Measurements from ENCODE around the gene RTF1.

Gene RTF1

DNA sequence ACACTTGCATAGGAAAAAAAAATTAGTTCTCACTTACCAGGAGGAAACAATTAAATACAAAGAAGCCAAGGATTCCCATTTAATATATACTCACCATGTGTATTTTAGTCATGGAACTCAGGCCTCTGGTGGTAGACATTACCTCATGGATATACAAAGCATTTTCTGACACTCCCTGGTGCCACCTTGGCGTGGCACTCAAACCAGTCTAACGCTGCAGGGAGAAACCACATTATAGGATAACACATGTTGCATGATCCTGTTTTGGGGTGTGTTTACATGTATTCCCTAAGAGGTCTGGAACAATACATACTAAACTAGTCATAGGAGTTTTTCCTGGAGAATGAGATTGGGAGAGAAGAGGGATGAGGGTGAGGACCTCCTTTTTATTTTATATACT is 5.9 kb upstream of the RTF1 start:
- Histone ChIP-seq H3K18ac (ENCODE audit: low read length) (no peak overlapping the region), H3K27me3 (ENCODE audit: insufficient read depth, low read length, poor library complexity) (no peaks in the 10 kb centered on the region), H3K36me3 (ENCODE audit: control insufficient read depth, insufficient read depth, low read length) (no peaks in the 10 kb centered on the region), H3K79me2 (ENCODE audit: control insufficient read depth, insufficient read depth, low read length) (no peaks in the 10 kb centered on the region), H3K27ac (ENCODE audit: low read depth, low read length) (no peak overlapping the region), H3K9ac (ENCODE audit: low read length) (no peak overlapping the region), H4K5ac (ENCODE audit: low read length) (no peak overlapping the region), H2AK5ac (ENCODE audit: low read length) (no peak overlapping the region), H2BK15ac (replicated peaks; ENCODE audit: low read depth) (no peak overlapping the region), H2BK5ac (ENCODE audit: low read length) (no peak overlapping the region), H3K4me3 (ENCODE audit: low read length) (no peak overlapping the region), H3K23ac (ENCODE audit: low read length) (no peak overlapping the region), H3K4me2 (ENCODE audit: low read length) (no peak overlapping the region), H4K8ac (ENCODE audit: low read depth, low read length) (no peak overlapping the region), H3K4ac (ENCODE audit: low read depth, low read length) (no peak overlapping the region), H3K56ac (ENCODE audit: low read length) (no peak overlapping the region), H2BK120ac (ENCODE audit: low read depth, low read length) (no peak overlapping the region), H3K79me1 (ENCODE audit: low read length) (no peaks in the 10 kb centered on the region), H3K4me1 (ENCODE audit: control insufficient read depth, low read depth, low read length) (no peaks in the 10 kb centered on the region)
- no CpG with 5 or more reads among the region's 2 CpGs for WGBS (ENCODE audit: extremely low coverage, insufficient coverage, low lambda C conversion rate)
- no peak for DNase-seq

DNA sequence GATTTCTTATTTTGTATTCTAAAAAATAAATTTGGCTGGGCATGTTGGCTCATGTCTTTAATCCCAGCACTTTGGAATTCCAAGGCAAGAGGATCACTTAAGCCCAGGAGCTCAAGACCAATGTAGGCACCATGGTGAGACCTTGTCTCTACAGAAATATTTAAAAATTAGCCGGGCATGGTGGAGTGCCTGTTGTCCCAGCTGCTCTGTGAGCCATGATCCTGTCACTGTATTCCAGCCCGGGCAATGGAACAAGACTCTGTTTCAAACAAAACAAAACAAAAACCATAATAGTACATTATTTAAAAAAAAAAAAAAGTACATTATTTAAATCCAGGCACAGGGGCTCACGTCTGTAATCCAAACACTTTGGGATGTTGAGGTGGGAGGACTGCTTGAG is 5.5 kb upstream of the RTF1 start:
- H3K56ac ChIP-seq (ENCODE audit: low read length), result no peak overlapping the region
- H2BK120ac ChIP-seq (ENCODE audit: low read depth, low read length), result no peak overlapping the region
- H2BK15ac ChIP-seq (replicated peaks; ENCODE audit: low read depth), result no peak overlapping the region
- H3K27me3 ChIP-seq (ENCODE audit: insufficient read depth, low read length, poor library complexity), result no peaks in the 10 kb centered on the region
- H3K36me3 ChIP-seq (ENCODE audit: control insufficient read depth, insufficient read depth, low read length), result no peaks in the 10 kb centered on the region
- no peaks in the 10 kb centered on the region for H3K79me1 ChIP-seq (ENCODE audit: low read length)
- no peak overlapping the region for H2AK5ac ChIP-seq (ENCODE audit: low read length)
- WGBS (ENCODE audit: extremely low coverage, insufficient coverage, low lambda C conversion rate), result no CpG with 5 or more reads among the region's 3 CpGs
- H3K79me2 ChIP-seq (ENCODE audit: control insufficient read depth, insufficient read depth, low read length), result no peaks in the 10 kb centered on the region
- H3K27ac ChIP-seq (ENCODE audit: low read depth, low read length), result no peak overlapping the region
- H3K18ac ChIP-seq (ENCODE audit: low read length), result no peak overlapping the region
- no peak overlapping the region for H3K23ac ChIP-seq (ENCODE audit: low read length)
- H3K4me3 ChIP-seq (ENCODE audit: low read length), result no peak overlapping the region
- H3K9ac ChIP-seq (ENCODE audit: low read length), result no peak overlapping the region
- DNase-seq, result no peak
- H3K4ac ChIP-seq (ENCODE audit: low read depth, low read length), result no peak overlapping the region
- no peaks in the 10 kb centered on the region for H3K4me1 ChIP-seq (ENCODE audit: control insufficient read depth, low read depth, low read length)
- H4K8ac ChIP-seq (ENCODE audit: low read depth, low read length), result no peak overlapping the region
- H3K4me2 ChIP-seq (ENCODE audit: low read length), result no peak overlapping the region
- H2BK5ac ChIP-seq (ENCODE audit: low read length), result no peak overlapping the region
- H4K5ac ChIP-seq (ENCODE audit: low read length), result no peak overlapping the region

DNA sequence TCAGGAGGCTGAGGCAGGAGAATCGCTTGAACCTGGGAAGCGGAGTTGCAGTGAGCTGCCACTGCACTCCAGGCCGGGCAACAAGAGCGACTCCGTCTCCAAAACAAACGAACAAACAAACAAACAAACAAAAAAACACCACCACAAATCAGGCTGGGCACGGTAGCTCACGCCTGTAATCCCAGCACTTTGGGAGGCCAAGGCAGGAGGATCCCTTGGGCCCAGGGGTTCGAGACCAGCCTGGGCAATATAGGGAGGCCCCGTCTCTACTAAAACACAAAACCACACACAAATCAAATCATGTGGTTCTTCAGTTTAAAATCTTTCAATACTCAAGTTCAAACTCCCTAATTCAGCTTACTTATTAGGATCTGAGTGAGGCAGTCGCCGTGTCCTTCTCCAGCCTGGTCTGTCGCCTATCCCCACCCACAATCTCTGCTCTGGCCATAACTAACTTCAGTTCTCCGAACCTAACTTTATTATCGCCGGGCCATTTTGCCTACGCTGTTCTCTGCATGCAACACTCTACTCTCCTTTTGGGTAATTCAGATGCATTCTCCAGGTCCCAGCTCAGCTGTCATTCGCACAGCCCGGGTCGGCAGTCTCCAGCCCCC is 660 bp upstream of the RTF1 start:
- DNase-seq, result peak; percentile 31
- Histone ChIP-seq H3K56ac (ENCODE audit: low read length) (peak overlapping the region; percentile 86), H3K27me3 (ENCODE audit: insufficient read depth, low read length, poor library complexity) (no peaks in the 10 kb centered on the region), H3K36me3 (ENCODE audit: control insufficient read depth, insufficient read depth, low read length) (no peaks in the 10 kb centered on the region), H2AK5ac (ENCODE audit: low read length) (no peak overlapping the region), H3K27ac (ENCODE audit: low read depth, low read length) (no peak overlapping the region), H2BK15ac (replicated peaks; ENCODE audit: low read depth) (no peak overlapping the region), H3K9ac (ENCODE audit: low read length) (peak overlapping the region; percentile 80), H4K8ac (ENCODE audit: low read depth, low read length) (no peak overlapping the region), H3K79me2 (ENCODE audit: control insufficient read depth, insufficient read depth, low read length) (peaks cover 30% of the 10 kb centered on the region), H2BK5ac (ENCODE audit: low read length) (no peak overlapping the region), H2BK120ac (ENCODE audit: low read depth, low read length) (no peak overlapping the region), H3K4me3 (ENCODE audit: low read length) (peak overlapping the region; percentile 67), H3K4me2 (ENCODE audit: low read length) (peak overlapping the region; percentile 90), H3K79me1 (ENCODE audit: low read length) (peaks cover 11% of the 10 kb centered on the region), H3K4me1 (ENCODE audit: control insufficient read depth, low read depth, low read length) (no peaks in the 10 kb centered on the region), H3K18ac (ENCODE audit: low read length) (no peak overlapping the region), H4K5ac (ENCODE audit: low read length) (no peak overlapping the region), H3K23ac (ENCODE audit: low read length) (peak overlapping the region; percentile 48), H3K4ac (ENCODE audit: low read depth, low read length) (no peak overlapping the region)
- WGBS (ENCODE audit: extremely low coverage, insufficient coverage, low lambda C conversion rate), result no CpG with 5 or more reads among the region's 20 CpGs

DNA sequence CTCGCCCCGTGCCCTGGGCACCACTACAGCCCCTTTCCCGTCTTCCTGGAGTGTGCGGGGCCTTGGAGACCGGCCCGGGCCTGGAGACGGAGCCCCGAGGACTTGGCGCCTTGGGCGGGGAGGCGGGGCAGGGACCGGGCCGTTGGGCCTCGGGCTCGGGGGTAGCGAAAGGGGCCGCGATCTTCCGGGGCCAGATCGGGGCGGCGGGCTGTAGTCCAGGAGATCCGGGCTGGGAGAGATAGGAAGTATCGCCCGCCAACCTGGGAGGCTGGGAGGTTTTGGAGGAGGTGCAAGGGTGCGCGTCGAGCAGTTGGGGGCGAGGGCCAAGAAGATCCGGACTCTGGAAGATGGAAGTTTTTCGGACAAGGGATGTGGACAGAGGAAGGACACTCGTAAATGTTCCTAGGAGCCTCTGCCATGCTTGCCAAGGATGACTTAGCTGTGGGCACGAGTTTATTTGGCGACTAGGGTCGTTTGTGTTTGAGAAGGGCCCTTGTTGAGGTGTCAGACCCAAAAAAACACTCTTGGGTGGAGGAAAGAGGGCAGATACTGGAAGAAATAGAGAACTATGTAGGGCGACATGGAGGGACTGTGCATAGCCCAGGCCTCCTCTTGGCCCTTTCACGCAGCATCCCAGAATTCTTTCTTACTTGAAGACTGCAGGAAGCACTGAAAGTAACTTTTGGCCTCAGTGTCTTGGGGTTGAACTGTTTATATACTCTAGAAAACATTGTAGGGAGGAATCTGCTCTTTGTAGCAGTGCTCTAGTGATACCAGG is 712 bp downstream of the RTF1 start:
- Histone ChIP-seq H3K4me3 (ENCODE audit: low read length) (peak overlapping the region; percentile 93), H3K4me2 (ENCODE audit: low read length) (peak overlapping the region; percentile 99), H3K79me2 (ENCODE audit: control insufficient read depth, insufficient read depth, low read length) (peaks cover 39% of the 10 kb centered on the region), H4K5ac (ENCODE audit: low read length) (no peak overlapping the region), H3K36me3 (ENCODE audit: control insufficient read depth, insufficient read depth, low read length) (no peaks in the 10 kb centered on the region), H3K4ac (ENCODE audit: low read depth, low read length) (no peak overlapping the region), H3K9ac (ENCODE audit: low read length) (peak overlapping the region; percentile 97), H3K18ac (ENCODE audit: low read length) (peak overlapping the region; percentile 70), H2BK120ac (ENCODE audit: low read depth, low read length) (no peak overlapping the region), H3K79me1 (ENCODE audit: low read length) (peaks cover 11% of the 10 kb centered on the region), H4K8ac (ENCODE audit: low read depth, low read length) (no peak overlapping the region), H3K56ac (ENCODE audit: low read length) (peak overlapping the region; percentile 95), H2BK15ac (replicated peaks; ENCODE audit: low read depth) (no peak overlapping the region), H3K23ac (ENCODE audit: low read length) (peak overlapping the region; percentile 89), H3K27ac (ENCODE audit: low read depth, low read length) (peak overlapping the region; percentile 40), H2AK5ac (ENCODE audit: low read length) (no peak overlapping the region), H3K27me3 (ENCODE audit: insufficient read depth, low read length, poor library complexity) (no peaks in the 10 kb centered on the region), H3K4me1 (ENCODE audit: control insufficient read depth, low read depth, low read length) (no peaks in the 10 kb centered on the region), H2BK5ac (ENCODE audit: low read length) (no peak overlapping the region)
- DNase-seq, result peak; percentile 56
- WGBS (ENCODE audit: extremely low coverage, insufficient coverage, low lambda C conversion rate), result no CpG with 5 or more reads among the region's 37 CpGs

DNA sequence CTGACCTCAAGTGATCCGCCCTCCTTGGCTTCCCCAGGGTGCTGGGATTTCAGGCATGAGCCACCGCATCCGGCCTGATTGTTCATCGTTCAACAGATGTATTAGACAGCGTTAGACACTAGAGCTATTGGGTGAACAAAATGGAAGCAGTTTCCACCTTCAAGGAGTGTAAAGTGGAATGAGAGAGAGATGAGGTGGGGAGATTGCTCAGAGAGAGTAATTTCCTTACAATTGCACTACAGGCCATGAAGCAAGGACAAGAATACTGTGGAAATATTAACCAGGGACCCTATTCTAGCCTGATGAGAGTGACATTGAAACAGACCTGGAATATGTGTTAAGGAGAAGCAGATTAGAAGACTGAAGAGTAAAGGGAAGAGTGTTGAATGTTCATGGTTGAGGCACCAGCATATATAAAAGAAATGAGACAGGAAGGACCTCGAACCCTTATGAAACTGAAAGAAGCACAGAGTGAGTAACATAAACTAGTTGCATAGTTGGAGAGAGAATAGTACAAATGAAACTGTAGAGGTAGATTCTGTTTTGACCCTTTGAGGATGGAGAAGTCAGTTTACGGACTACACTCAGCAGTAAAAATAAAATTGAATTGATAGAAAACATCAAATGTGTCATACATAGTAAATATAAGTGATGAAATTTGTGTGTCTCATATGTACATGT is 7.2 kb downstream of the RTF1 start:
- Histone ChIP-seq H3K27me3 (ENCODE audit: insufficient read depth, low read length, poor library complexity) (no peaks in the 10 kb centered on the region), H3K9ac (ENCODE audit: low read length) (no peak overlapping the region), H3K4me1 (ENCODE audit: control insufficient read depth, low read depth, low read length) (no peaks in the 10 kb centered on the region), H2BK15ac (replicated peaks; ENCODE audit: low read depth) (no peak overlapping the region), H4K5ac (ENCODE audit: low read length) (no peak overlapping the region), H4K8ac (ENCODE audit: low read depth, low read length) (no peak overlapping the region), H3K23ac (ENCODE audit: low read length) (no peak overlapping the region), H3K4ac (ENCODE audit: low read depth, low read length) (no peak overlapping the region), H3K18ac (ENCODE audit: low read length) (no peak overlapping the region), H3K36me3 (ENCODE audit: control insufficient read depth, insufficient read depth, low read length) (no peaks in the 10 kb centered on the region), H3K56ac (ENCODE audit: low read length) (no peak overlapping the region), H2BK120ac (ENCODE audit: low read depth, low read length) (no peak overlapping the region), H3K27ac (ENCODE audit: low read depth, low read length) (no peak overlapping the region), H3K79me1 (ENCODE audit: low read length) (peaks cover 13% of the 10 kb centered on the region), H3K4me3 (ENCODE audit: low read length) (no peak overlapping the region), H3K4me2 (ENCODE audit: low read length) (no peak overlapping the region), H2BK5ac (ENCODE audit: low read length) (no peak overlapping the region), H3K79me2 (ENCODE audit: control insufficient read depth, insufficient read depth, low read length) (peaks cover 38% of the 10 kb centered on the region), H2AK5ac (ENCODE audit: low read length) (no peak overlapping the region)
- DNase-seq, result no peak
- no CpG with 5 or more reads among the region's 7 CpGs for WGBS (ENCODE audit: extremely low coverage, insufficient coverage, low lambda C conversion rate)
